Chondrocyte (in vitro differentiated cells): ENCODE results near the gene SLAMF9. TPM values are rescaled to one million over a fixed set of nuclear protein-coding genes. Genes with fewer than 3 reads are reported as not detected.

Experiments
- DNase-seq: peaks from one replicate; pipeline ENCODE4 v3.0.0; 2021; ENCODE audit warnings: mixed read lengths, low spot score
- H3K27ac Mint-ChIP-seq: one replicate; pipeline ENCODE4 v1.8.0; 2021; ENCODE audit warnings: mild to moderate bottlenecking, moderate library complexity, mixed read lengths; ENCODE audit not compliant: unreplicated experiment
- H3K27me3 Mint-ChIP-seq: 2 replicates; pipeline ENCODE4 v1.8.0; 2021; ENCODE audit warnings: low read depth, mixed read lengths
- H3K36me3 Mint-ChIP-seq: 2 replicates; pipeline ENCODE4 v1.8.0; 2021; ENCODE audit warnings: low read depth, mixed read lengths
- H3K4me1 Mint-ChIP-seq: 2 replicates; pipeline ENCODE4 v1.8.0; 2021; ENCODE audit warnings: low read depth, mild to moderate bottlenecking, mixed read lengths
- H3K4me3 Mint-ChIP-seq: one replicate; pipeline ENCODE4 v1.8.0; 2021; ENCODE audit warnings: mild to moderate bottlenecking, moderate library complexity, mixed read lengths; ENCODE audit not compliant: unreplicated experiment
- H3K9me3 Mint-ChIP-seq: 2 replicates; pipeline ENCODE4 v1.8.0; 2021; ENCODE audit warnings: low read depth, mixed read lengths
- total RNA-seq: library from RNA; stranded (reverse); gene quantifications from 3 replicates; pipeline ENCODE4 v1.2.1, GENCODE V29; 2021
- TF ChIP-seq, protein P1 (sequence below): fragments of 200-600 bp; sonication (generic); IDR thresholded peaks from 2 replicates; pipeline ENCODE4 v1.5.0; 2021; ENCODE audit warnings: antibody characterized with exemption, mild to moderate bottlenecking, moderate library complexity

Gene SLAMF9
- total RNA-seq, 1 donor from 2014 or later = not detected

DNA sequence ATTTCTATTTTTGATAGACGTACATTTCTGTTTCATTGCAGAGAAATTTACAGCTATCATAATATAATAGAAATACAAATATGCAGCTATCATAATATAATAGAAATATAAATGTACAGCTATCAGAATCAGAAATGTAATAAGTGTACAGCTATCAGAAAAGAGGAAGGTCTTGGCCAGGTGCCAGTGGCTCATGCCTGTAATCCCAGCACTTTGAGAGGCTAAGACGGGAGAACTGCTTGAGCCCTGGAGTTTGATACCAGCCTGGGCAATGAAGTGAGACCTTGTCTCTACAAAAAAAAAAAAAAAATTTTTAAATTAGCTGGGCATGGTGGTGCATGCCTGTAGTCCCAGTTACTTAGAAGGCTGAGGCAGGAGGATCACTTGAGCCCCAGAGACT, 39.9 kb upstream of the SLAMF9 start:
- H3K27ac Mint-ChIP-seq = no peak overlapping the region
- H3K9me3 Mint-ChIP-seq = no peaks in the 10 kb centered on the region
- no peak overlapping the region for H3K4me3 Mint-ChIP-seq
- peaks cover 12% of the 10 kb centered on the region for H3K27me3 Mint-ChIP-seq
- no peak for DNase-seq
- TF ChIP-seq, protein P1, sequence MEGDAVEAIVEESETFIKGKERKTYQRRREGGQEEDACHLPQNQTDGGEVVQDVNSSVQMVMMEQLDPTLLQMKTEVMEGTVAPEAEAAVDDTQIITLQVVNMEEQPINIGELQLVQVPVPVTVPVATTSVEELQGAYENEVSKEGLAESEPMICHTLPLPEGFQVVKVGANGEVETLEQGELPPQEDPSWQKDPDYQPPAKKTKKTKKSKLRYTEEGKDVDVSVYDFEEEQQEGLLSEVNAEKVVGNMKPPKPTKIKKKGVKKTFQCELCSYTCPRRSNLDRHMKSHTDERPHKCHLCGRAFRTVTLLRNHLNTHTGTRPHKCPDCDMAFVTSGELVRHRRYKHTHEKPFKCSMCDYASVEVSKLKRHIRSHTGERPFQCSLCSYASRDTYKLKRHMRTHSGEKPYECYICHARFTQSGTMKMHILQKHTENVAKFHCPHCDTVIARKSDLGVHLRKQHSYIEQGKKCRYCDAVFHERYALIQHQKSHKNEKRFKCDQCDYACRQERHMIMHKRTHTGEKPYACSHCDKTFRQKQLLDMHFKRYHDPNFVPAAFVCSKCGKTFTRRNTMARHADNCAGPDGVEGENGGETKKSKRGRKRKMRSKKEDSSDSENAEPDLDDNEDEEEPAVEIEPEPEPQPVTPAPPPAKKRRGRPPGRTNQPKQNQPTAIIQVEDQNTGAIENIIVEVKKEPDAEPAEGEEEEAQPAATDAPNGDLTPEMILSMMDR = no peak
- H3K4me1 Mint-ChIP-seq = peaks cover 26% of the 10 kb centered on the region
- H3K36me3 Mint-ChIP-seq = no peaks in the 10 kb centered on the region

DNA sequence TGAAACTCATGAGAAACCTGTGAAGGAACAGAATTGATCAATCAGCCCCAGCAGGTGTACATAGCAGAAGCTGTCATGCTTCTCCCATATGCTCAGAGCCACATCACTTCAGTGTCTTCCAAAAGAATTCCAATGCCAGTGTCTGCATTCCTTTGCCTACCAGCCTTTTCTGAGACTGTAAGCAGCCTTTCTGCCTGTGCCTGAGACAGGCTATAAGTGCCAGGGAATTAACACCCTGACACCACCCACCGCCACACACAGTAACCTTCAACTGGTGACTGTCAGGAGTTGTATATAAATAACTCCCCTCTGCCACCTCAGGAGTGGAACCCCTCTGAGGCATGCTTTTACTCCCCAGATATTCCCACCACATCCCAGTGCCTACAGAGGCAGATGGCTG, 38.1 kb upstream of the SLAMF9 start:
- Mint-ChIP-seq H3K4me1 (peaks cover 23% of the 10 kb centered on the region), H3K27ac (no peak overlapping the region), H3K9me3 (no peaks in the 10 kb centered on the region), H3K27me3 (peaks cover 18% of the 10 kb centered on the region), H3K4me3 (no peak overlapping the region), H3K36me3 (no peaks in the 10 kb centered on the region)
- no peak for DNase-seq
- TF ChIP-seq, protein P1 = no peak

DNA sequence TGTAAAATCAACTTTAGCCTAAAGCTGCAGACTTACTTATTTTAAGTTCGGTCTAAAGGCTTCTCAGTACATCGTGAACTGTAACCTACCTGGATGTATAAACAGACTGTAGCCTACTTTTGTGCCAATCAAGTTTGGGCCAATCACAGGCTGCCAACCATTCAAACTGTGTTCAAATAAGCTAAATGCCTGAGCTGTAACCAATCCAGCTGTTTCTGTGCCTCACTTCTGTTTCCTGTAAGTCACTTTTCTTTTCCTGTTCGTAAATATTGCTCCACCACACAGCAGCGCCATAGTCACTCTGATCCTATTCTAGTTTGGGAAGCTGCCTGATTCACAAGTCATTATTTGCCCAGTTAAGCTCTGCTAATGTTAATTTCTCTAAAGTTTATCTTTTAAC, 37.5 kb upstream of the SLAMF9 start:
- Mint-ChIP-seq H3K9me3 (no peaks in the 10 kb centered on the region), H3K27me3 (peaks cover 23% of the 10 kb centered on the region), H3K4me1 (peaks cover 20% of the 10 kb centered on the region), H3K36me3 (no peaks in the 10 kb centered on the region), H3K27ac (no peak overlapping the region), H3K4me3 (no peak overlapping the region)
- TF ChIP-seq, protein P1 = no peak
- no peak for DNase-seq

DNA sequence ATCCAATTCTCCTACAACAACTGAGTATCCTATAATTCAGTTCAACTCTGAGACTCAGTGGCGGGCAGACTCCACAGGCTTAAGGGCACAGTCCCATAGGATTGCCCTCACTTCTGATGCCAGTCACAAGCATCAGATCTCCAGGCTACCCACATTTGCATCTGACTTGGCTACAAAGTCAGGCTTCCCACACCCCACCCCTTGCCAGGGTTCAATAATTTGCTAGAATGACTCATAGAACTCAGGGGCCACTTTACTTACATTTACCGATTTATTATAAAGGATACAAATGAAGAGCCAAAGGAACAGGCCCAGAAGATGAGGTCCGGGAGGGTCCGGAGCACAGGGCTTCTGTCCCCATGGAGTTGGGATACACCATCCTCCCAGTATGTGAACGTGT, 36.0 kb upstream of the SLAMF9 start:
- H3K36me3 Mint-ChIP-seq = no peaks in the 10 kb centered on the region
- H3K9me3 Mint-ChIP-seq = no peaks in the 10 kb centered on the region
- H3K27me3 Mint-ChIP-seq = peaks cover 36% of the 10 kb centered on the region
- H3K4me1 Mint-ChIP-seq = peaks cover 10% of the 10 kb centered on the region
- no peak overlapping the region for H3K4me3 Mint-ChIP-seq
- no peak for DNase-seq
- TF ChIP-seq, protein P1 = no peak
- no peak overlapping the region for H3K27ac Mint-ChIP-seq

DNA sequence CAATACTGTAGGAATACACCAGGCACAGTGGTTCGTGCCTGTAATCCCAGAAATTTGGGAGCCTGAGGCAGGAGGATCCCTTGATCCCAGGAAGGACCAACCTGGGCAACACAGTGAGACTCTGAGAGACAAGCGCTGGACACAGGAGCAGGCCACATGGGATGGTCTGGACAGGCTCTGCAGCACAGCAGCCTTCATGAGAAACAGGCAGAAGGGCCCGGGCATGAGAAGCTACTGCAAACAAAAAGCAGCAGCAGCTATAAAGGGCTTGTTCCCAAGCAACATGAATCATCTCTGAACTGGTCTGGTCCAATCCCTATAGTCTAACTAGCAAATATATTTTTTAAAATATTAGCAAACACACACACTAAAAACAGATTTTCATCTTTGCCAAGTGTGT, 35.5 kb upstream of the SLAMF9 start:
- no peak overlapping the region for H3K4me3 Mint-ChIP-seq
- H3K4me1 Mint-ChIP-seq = peaks cover 10% of the 10 kb centered on the region
- H3K9me3 Mint-ChIP-seq = no peaks in the 10 kb centered on the region
- H3K36me3 Mint-ChIP-seq = no peaks in the 10 kb centered on the region
- TF ChIP-seq, protein P1 = no peak
- H3K27me3 Mint-ChIP-seq = peaks cover 40% of the 10 kb centered on the region
- no peak for DNase-seq
- no peak overlapping the region for H3K27ac Mint-ChIP-seq
